ENCODE results near the gene MYO7A. TPM values are rescaled to one million over a fixed set of nuclear protein-coding genes. Genes with fewer than 3 reads are reported as not detected.

The MYO7A gene
- total and polyA plus RNA-seq, 2 of the 4 experiments (the other 2 are of a cell fraction), result 0.02 TPM; not detected in 1

GRCh38 chr11:77111946-77112345 is 16.1 kb upstream of the MYO7A start:
- dilution Hi-C loops (cut with HindIII; ENCODE audit: low sequenced_read_pairs, unreplicated experiment), result no loop called here
- Histone ChIP-seq H3K18ac (ENCODE audit: low read depth, low read length) (no peak overlapping the region), H4K5ac (ENCODE audit: low read depth, low read length) (no peak overlapping the region), H3K36me3 (ENCODE audit: control insufficient read depth, insufficient read depth, low read length) (peaks cover 6% of the 10 kb centered on the region; the same call in 1 of the 2 replicates), H4K91ac (ENCODE audit: insufficient read depth, low read depth, low read length) (no peak overlapping the region), H3K9ac (ENCODE audit: low read depth, low read length) (no peak overlapping the region), H3K4me1 (ENCODE audit: control insufficient read depth, insufficient read depth, low read length) (peaks cover 17% of the 10 kb centered on the region), H3K4ac (ENCODE audit: low read depth, low read length) (no peak overlapping the region), H3K27me3 (ENCODE audit: control insufficient read depth, insufficient read depth, low read length) (no peaks in the 10 kb centered on the region), H3K9me3 (ENCODE audit: control insufficient read depth, insufficient read depth, low read length) (no peaks in the 10 kb centered on the region), H3K27ac (ENCODE audit: insufficient read depth, low read length) (no peak overlapping the region), H2AK5ac (ENCODE audit: low read depth, low read length) (no peak overlapping the region), H2AK9ac (replicated peaks; ENCODE audit: low read depth, low read length, poor library complexity) (no peak overlapping the region), H4K20me1 (ENCODE audit: insufficient read depth, low read length) (peaks cover 5% of the 10 kb centered on the region; the same call in 1 of the 2 replicates), H4K8ac (ENCODE audit: low read depth in 2 of 2, low read length in 2 of 2) (no peak overlapping the region), H3K56ac (ENCODE audit: extremely low read depth, insufficient read depth, low read length) (no peak overlapping the region), H2BK5ac (ENCODE audit: low read depth, low read length, poor library complexity, severe bottlenecking) (no peak overlapping the region), H3K79me1 (ENCODE audit: low read depth in 1 of 2, low read length in 2 of 2) (peaks cover 0 to 15% of the 10 kb centered on the region in 2 experiments; a peak in 1 of 4 replicates), H3K23ac (ENCODE audit: low read depth, low read length) (no peak overlapping the region), H2BK120ac (ENCODE audit: low read depth, low read length) (no peak overlapping the region), H3K9me1 (ENCODE audit: insufficient read depth, low read length) (peaks cover 12% of the 10 kb centered on the region), H3K4me3 (ENCODE audit: insufficient read depth, low read depth, low read length) (no peak overlapping the region), H2AFZ (replicated peaks; ENCODE audit: low read length, poor library complexity) (no peak overlapping the region), H3K14ac (replicated peaks; ENCODE audit: low read depth, low read length) (no peak overlapping the region), H3K4me2 (ENCODE audit: low read depth, low read length) (no peak overlapping the region), H2BK15ac (ENCODE audit: low read depth, low read length) (no peak overlapping the region), H2BK20ac (ENCODE audit: low read depth, low read length) (no peak overlapping the region)
- DNase-seq, result no peak
- in situ Hi-C loops (cut with MboI; ENCODE audit: low sequenced_read_pairs), result no loop called here
- WGBS, 2 experiments (ENCODE audit: extremely low coverage in 2 of 2, insufficient read length in 1 of 2), result 100% methylated on average over 2 of the region's 6 CpGs; no CpG with 5 or more reads in 1 of the 2 experiments
- ATAC-seq (ENCODE audit: low read depth), result no peak
- intact Hi-C loops (cut with micrococcal nuclease), result no loop called here
- BruUV-seq (replicated peaks), result no TSS peak
- ChIA-PET POLR2A (ENCODE audit: unreplicated experiment) (no interaction called here), CTCF (no interaction called here)
- no peak for TF ChIP-seq NFE2L2 (IDR thresholded peaks at IDR 0.05; ENCODE audit: low read depth, low read length)
- no peak for TF ChIP-seq MXI1 (IDR thresholded peaks at IDR 0.05; ENCODE audit: borderline replicate concordance, low read depth, low read length)
- no peak for TF ChIP-seq USF2 (IDR thresholded peaks at IDR 0.05; ENCODE audit: low read depth, low read length)
- TF ChIP-seq CEBPB (IDR thresholded peaks at IDR 0.05; ENCODE audit: low read depth, low read length), result no peak
- TF ChIP-seq MAFK (IDR thresholded peaks at IDR 0.05; ENCODE audit: low read depth, low read length), result no peak
- TF ChIP-seq BHLHE40 (IDR thresholded peaks at IDR 0.05; ENCODE audit: low read depth, low read length), result no peak
- no peak for TF ChIP-seq SMC3 (IDR thresholded peaks at IDR 0.05; ENCODE audit: low read depth, low read length)
- no peak for TF ChIP-seq RFX5 (IDR thresholded peaks at IDR 0.05; ENCODE audit: low read depth, low read length)
- TF ChIP-seq FOS (IDR thresholded peaks at IDR 0.05; ENCODE audit: low read depth, low read length), result no peak
- TF ChIP-seq RCOR1 (IDR thresholded peaks at IDR 0.05; ENCODE audit: insufficient replicate concordance, low read length), result no peak
- no peak for TF ChIP-seq CTCF (conservative IDR thresholded peaks at IDR 0.05; ENCODE audit: low read depth, low read length)
- no peak for TF ChIP-seq POLR2A (IDR thresholded peaks at IDR 0.05; ENCODE audit: low read depth, low read length)
- TF ChIP-seq CHD1 (IDR thresholded peaks at IDR 0.05; ENCODE audit: low read depth, low read length), result no peak
- no peak for TF ChIP-seq MAZ (IDR thresholded peaks at IDR 0.05; ENCODE audit: borderline replicate concordance, low read depth, low read length)
- TF ChIP-seq RAD21 (IDR thresholded peaks at IDR 0.05; ENCODE audit: low read length), result no peak
- no peak for TF ChIP-seq ELK1 (IDR thresholded peaks at IDR 0.05; ENCODE audit: borderline replicate concordance, low read depth, low read length)
